HG03039 (cell line): ENCODE data around the gene FRS3.

Source experiments
- ATAC-seq: cut with Tn5 transposase; IDR thresholded peaks from one replicate; pipeline ENCODE4 v1.9.1; 2021; ENCODE audit warnings: mild to moderate bottlenecking, moderate library complexity; ENCODE audit not compliant: unreplicated experiment

Gene FRS3

GRCh38 chr6:41730531-41731436 is 48.9 kb downstream of the FRS3 start:
- ATAC-seq = no peak

DNA sequence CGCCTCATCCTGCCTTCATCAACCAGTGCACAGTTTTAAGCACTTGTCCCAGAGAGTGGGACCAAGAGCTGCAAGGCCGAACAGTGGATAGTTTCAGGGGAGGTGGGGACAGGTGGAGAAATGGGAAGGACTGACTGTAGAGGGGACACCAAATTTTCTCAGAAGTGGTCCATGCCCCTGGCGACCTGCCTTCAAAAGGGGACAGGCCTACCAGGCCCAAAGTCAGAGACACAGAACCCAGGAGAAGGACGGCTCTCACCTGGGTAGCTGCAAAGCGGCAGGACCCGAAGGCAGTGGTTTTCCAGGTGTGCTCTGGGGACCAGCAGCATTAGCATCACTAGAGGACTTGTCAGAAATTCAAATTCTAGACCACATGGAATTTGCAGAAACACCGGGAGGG is 50.1 kb downstream of the FRS3 start:
- ATAC-seq = no peak

DNA sequence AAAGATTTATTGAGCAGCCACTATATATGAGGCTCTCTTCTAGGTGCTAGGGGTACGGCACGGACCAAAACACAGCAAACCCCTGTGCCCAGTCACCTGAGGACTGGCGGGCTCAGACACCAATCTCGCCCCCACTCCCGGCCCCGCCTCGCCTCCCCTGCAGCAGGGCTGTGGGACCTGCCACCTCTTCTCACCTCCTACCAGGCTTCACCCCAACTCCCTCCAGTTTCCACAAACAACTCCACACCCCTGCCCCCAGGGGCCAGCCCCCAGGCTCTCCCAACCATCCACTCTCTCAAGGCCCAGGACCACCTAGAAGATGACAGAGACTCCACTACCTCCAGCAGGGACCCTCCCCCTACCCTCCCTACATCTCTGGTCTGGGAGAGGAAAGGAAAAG is 50.7 kb downstream of the FRS3 start:
- ATAC-seq = no peak

DNA sequence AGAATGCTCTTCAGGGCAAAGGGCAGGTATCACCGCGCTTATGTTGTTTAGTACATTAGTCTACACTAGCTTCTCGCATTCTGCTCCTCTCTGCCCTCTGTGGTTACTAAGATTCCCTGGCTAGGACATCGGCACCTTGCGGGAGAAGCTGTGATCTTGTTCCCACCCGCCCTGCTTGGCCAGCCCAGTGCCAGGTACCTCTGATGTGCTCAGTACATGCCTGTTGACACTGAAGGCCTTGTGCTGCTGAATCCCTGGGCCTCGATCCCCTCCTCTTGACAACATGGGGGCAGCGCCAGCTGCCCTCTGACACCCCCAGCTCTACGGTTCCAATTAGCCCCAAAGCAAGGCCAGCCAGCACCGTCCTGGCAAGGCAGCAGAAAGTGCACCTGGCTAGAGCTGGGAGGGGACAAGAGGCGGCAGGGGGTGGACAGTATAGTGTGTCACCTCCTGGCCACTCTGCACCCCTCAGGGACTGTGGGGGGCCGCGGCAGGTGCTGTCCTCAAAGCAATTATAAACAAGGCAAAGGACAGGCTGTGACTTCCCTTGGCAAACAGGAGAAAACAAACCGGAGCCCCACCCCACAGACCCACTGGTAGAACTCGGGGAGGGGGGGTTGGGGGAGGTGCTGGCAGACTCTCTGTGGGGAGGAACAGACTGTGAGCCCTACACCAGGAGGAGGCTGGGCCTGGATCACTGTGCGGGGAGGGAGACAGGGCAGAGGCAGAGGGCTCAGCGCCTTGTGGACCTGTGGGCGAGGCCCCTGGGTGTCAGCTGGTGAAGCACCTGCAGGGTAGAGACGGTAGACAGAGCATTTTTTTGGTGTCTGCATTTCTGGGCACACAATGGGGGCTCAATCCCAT is 51.4 kb downstream of the FRS3 start:
- ATAC-seq = no peak

GRCh38 chr6:41727705-41728072 is 52.0 kb downstream of the FRS3 start:
- ATAC-seq = no peak

DNA sequence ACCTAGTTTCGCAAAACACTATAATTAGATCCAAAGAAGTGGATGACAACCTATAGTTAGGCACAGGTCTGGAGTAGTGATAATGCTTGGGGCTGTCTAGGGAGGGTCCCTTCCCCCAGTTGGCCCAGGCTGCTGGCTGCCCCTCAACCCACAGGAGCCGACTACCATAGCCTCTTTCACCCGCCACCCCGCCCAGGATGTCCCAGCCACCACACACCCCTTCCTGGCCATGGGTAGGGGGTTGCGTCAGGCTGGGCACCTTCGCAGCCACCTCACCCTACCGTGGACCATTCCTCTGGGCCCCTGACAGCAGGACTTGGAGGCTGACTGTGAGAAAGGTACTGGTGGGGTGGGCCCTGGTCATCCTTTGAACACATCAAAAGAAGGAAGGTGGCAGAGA is 52.8 kb downstream of the FRS3 start:
- ATAC-seq = no peak

GRCh38 chr6:41724586-41725501 is 54.9 kb downstream of the FRS3 start:
- ATAC-seq = no peak

DNA sequence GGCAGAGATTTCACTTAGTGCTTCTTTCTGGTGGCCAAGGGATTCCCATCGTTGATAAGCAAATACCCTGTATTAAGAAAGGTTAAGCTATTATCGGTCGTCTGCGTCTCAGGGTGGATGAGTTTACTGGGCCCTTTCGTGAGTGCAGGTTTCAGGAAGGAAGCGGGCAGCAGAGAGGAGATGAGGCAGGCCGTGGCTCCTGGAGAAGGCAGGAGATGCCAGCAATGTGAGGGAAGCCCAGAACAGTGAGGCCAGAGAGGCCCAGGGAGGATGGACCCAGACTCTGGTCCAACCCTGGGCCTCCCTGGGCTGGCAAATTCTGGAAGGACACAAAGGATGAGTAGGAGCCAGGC is 55.5 kb downstream of the FRS3 start:
- no peak for ATAC-seq

DNA sequence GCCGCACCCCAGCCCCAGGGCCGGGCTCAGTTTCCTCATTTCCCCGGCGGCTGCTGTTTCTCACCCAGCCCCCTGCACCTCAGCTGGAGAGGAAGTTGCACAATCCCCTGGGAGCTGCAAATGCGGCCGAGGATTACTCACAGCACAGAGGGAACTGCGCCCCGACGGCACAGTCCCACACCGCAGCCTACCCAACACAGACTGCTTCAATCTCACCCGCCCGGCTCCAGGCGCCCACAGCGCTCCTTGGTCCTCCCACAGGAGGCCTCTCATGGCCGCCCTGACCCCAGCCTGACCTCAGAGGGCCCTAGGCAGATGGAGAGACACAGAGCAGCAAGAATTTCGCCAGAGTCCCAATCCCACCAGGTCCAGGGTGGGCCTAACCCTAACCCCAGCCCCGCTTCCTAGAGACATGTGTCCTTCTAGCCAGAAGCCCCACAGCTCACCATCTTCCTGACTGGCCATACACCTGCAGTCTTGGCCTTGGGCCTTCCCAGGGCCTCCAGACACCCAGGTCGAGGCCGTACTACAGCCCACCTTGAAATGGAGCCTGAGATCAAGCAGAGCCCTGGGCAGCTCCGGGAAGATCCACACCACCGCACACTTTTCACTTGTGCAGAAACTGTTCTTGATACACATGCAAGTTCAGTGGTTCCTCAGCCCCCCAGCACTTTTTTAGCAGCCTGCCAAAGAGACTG is 56.0 kb downstream of the FRS3 start:
- ATAC-seq = peak; percentile 47

- ATAC-seq = no peak
These were observed 56.7 kb downstream of the FRS3 start for GRCh38 chr6:41722969-41723529.

DNA sequence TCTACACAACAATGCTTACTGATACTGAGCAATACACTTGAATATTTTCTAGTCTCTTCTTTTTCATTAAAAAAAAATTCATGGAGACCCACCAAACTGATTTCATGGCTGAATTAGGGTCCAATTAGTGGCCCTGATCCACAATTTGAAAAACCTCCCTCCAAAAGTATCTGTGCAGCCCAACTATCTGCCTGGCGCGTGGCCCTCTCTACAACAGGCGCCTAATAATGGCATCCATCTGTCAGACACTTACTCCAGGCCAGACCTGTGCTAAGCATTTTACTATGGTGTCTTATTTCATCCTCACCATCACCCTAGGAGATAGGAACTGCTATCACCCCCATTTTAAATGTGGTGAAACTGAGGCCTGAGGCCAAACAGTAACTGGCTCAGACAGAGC is 58.3 kb downstream of the FRS3 start:
- ATAC-seq = no peak

GRCh38 chr6:41720783-41721182 is 58.9 kb downstream of the FRS3 start:
- no peak for ATAC-seq

GRCh38 chr6:41720262-41720620 is 59.5 kb downstream of the FRS3 start:
- no peak for ATAC-seq
